GM19438 (cell line): ENCODE results near the gene STK33.
A peak's percentile ranks its signal among the peaks of the same experiment; 100 is the strongest.
"Not testable (repeated sequence)": the region's sequence is repeated elsewhere in the genome, so short reads cannot be mapped to it uniquely, and the experiment has no call there.

Experiments used
- ATAC-seq: cut with Tn5 transposase; IDR thresholded peaks from one replicate; pipeline ENCODE4 v1.9.1; 2021; ENCODE audit warnings: low read depth; ENCODE audit not compliant: unreplicated experiment

The STK33 gene

GRCh38 chr11:8545698-8546366 lies 48.2 kb downstream of the STK33 start:
- ATAC-seq = no peak

- no peak for ATAC-seq
These were observed 49.2 kb downstream of the STK33 start for GRCh38 chr11:8544807-8545206.

- ATAC-seq = no peak
These were observed 50.8 kb downstream of the STK33 start for GRCh38 chr11:8543278-8543677.

- no peak for ATAC-seq
These were observed 52.6 kb downstream of the STK33 start for GRCh38 chr11:8541448-8541847.

- peak; percentile 55 for ATAC-seq
These were observed 60.7 kb downstream of the STK33 start for GRCh38 chr11:8533332-8533731.

- peak; percentile 66 for ATAC-seq
These were observed 61.6 kb downstream of the STK33 start for GRCh38 chr11:8532475-8532874.

- no peak for ATAC-seq
These were observed 62.0 kb downstream of the STK33 start for GRCh38 chr11:8531982-8532381.

GRCh38 chr11:8531312-8531711 lies 62.7 kb downstream of the STK33 start:
- ATAC-seq = no peak

- no peak for ATAC-seq
These were observed 66.1 kb downstream of the STK33 start for GRCh38 chr11:8527939-8528338.

GRCh38 chr11:8523396-8523795 lies 70.6 kb downstream of the STK33 start:
- ATAC-seq = no peak

- ATAC-seq = no peak
These were observed 81.5 kb downstream of the STK33 start for GRCh38 chr11:8512547-8512946.

- no peak for ATAC-seq
These were observed 90.1 kb downstream of the STK33 start for GRCh38 chr11:8503910-8504364.

GRCh38 chr11:8501836-8502235 lies 92.2 kb downstream of the STK33 start:
- no peak for ATAC-seq

- no peak for ATAC-seq
These were observed 105.6 kb downstream of the STK33 start for GRCh38 chr11:8488395-8488794.

- no peak for ATAC-seq
These were observed 106.8 kb downstream of the STK33 start for GRCh38 chr11:8487261-8487660.

- ATAC-seq = no peak
These were observed 109.8 kb downstream of the STK33 start for GRCh38 chr11:8484251-8484650.

- ATAC-seq = no peak
These were observed 113.2 kb downstream of the STK33 start for GRCh38 chr11:8480858-8481257.

GRCh38 chr11:8477680-8478079 lies 116.3 kb downstream of the STK33 start:
- ATAC-seq = peak; percentile 92

- no peak for ATAC-seq
These were observed 116.9 kb downstream of the STK33 start for GRCh38 chr11:8477151-8477550.

- ATAC-seq = not testable (repeated sequence)
These were observed 126.2 kb downstream of the STK33 start for GRCh38 chr11:8467806-8468205.

- not testable (repeated sequence) for ATAC-seq
These were observed 126.7 kb downstream of the STK33 start for GRCh38 chr11:8467356-8467755.

GRCh38 chr11:8466884-8467283 lies 127.1 kb downstream of the STK33 start:
- ATAC-seq = not testable (repeated sequence)
